ENCODE results near the gene SGSM1. TPM values are rescaled to one million over a fixed set of nuclear protein-coding genes. Genes with fewer than 3 reads are reported as not detected.

SGSM1 gene
- total RNA-seq, 1 experiment from 2014 or later: 4.1 TPM

GRCh38 chr22:24806663-24807001, 621 bp downstream of the SGSM1 start (continued):
- TF ChIP-seq MAX (CRISPR knock-in tag; IDR thresholded peaks at IDR 0.05): no peak
- TF ChIP-seq TP53 (CRISPR knock-in tag; IDR thresholded peaks at IDR 0.05): no peak
- no peak for TF ChIP-seq PRRX2 (CRISPR knock-in tag; IDR thresholded peaks at IDR 0.05)
- no peak for TF ChIP-seq NR1H2 (CRISPR knock-in tag; IDR thresholded peaks at IDR 0.05)
- no peak for TF ChIP-seq ATF3 (CRISPR knock-in tag; conservative IDR thresholded peaks at IDR 0.05)
- no peak for TF ChIP-seq ZNF425 (CRISPR knock-in tag; conservative IDR thresholded peaks at IDR 0.05)
- TF ChIP-seq MYBL2 (CRISPR knock-in tag; IDR thresholded peaks at IDR 0.05): no peak
- TF ChIP-seq ZNF121 (CRISPR knock-in tag; IDR thresholded peaks at IDR 0.05): no peak
- TF ChIP-seq ZBTB21 (CRISPR knock-in tag; IDR thresholded peaks at IDR 0.05; ENCODE audit: borderline replicate concordance): no peak
- no peak for TF ChIP-seq NFATC4 (CRISPR knock-in tag; IDR thresholded peaks at IDR 0.05)
- TF ChIP-seq TEAD4 (CRISPR knock-in tag; IDR thresholded peaks at IDR 0.05): no peak
- TF ChIP-seq ZNF532 (CRISPR knock-in tag; IDR thresholded peaks at IDR 0.05; ENCODE audit: borderline replicate concordance): no peak
- no peak for TF ChIP-seq IRF2 (CRISPR knock-in tag; IDR thresholded peaks at IDR 0.05; ENCODE audit: borderline replicate concordance, low read depth)
- no peak for TF ChIP-seq FOXP4 (CRISPR knock-in tag; IDR thresholded peaks at IDR 0.05)

- ChIA-PET POLR2A (no interaction called here), CTCF (interaction anchor here (0.6 to 1.8 kb wide), 5 partner anchors 35 to 652 kb away, joined by 4 to 10 read pairs (median 5); no protein-coding TSS in a partner anchor)
- ATAC-seq (no peak), DNase-seq (ENCODE audit: low spot score) (no peak)
- no peak overlapping the region for H3K27ac Mint-ChIP-seq
- H3K36me3 Mint-ChIP-seq: no peaks in the 10 kb centered on the region
- no peaks in the 10 kb centered on the region for H3K9me3 Mint-ChIP-seq
- H3K4me3 Mint-ChIP-seq: peak overlapping the region; percentile 77
- H3K27me3 Mint-ChIP-seq (ENCODE audit: low read depth): no peaks in the 10 kb centered on the region; the same call in 1 of the 2 replicates
- peaks cover 15% of the 10 kb centered on the region for H3K4me1 Mint-ChIP-seq
- TF ChIP-seq NR2C2 (CRISPR knock-in tag; IDR thresholded peaks at IDR 0.05): no peak
- no peak for TF ChIP-seq USF2 (CRISPR knock-in tag; IDR thresholded peaks at IDR 0.05)
- TF ChIP-seq ZBTB43 (CRISPR knock-in tag; IDR thresholded peaks at IDR 0.05): no peak
- TF ChIP-seq RELA (CRISPR knock-in tag; IDR thresholded peaks at IDR 0.05; ENCODE audit: borderline replicate concordance): no peak
- no peak for TF ChIP-seq IRF2 (CRISPR knock-in tag; IDR thresholded peaks at IDR 0.05; ENCODE audit: borderline replicate concordance, low read depth)
- no peak for TF ChIP-seq JUN (CRISPR knock-in tag; IDR thresholded peaks at IDR 0.05)
- no peak for TF ChIP-seq MAX (CRISPR knock-in tag; IDR thresholded peaks at IDR 0.05)
- TF ChIP-seq MYBL2 (CRISPR knock-in tag; IDR thresholded peaks at IDR 0.05): no peak
- TF ChIP-seq ZSCAN18 (CRISPR knock-in tag; IDR thresholded peaks at IDR 0.05): no peak
These were observed 1.4 kb downstream of the SGSM1 start for GRCh38 chr22:24807284-24807950.
